ENCODE results near the gene KLHDC8A.

The KLHDC8A gene

GRCh38 chr1:205355075-205355453 lies 1.7 kb downstream of the KLHDC8A start:
- no peak for TF ChIP-seq CTCF (conservative IDR thresholded peaks at IDR 0.05)
- H3K27ac ChIP-seq: no peak overlapping the region

- no peak overlapping the region for H3K27ac ChIP-seq
- TF ChIP-seq CTCF (conservative IDR thresholded peaks at IDR 0.05): peak; percentile 90
Measured at GRCh38 chr1:205354259-205355074, 2.3 kb downstream of the KLHDC8A start.

- H3K27ac ChIP-seq: peak overlapping the region; percentile 5; the same call in 1 of the 2 replicates
- no peak for TF ChIP-seq CTCF (conservative IDR thresholded peaks at IDR 0.05)
Measured at GRCh38 chr1:205353612-205354011, 3.1 kb downstream of the KLHDC8A start.

- H3K27ac ChIP-seq: peak overlapping the region; percentile 5; the same call in 1 of the 2 replicates
- no peak for TF ChIP-seq CTCF (conservative IDR thresholded peaks at IDR 0.05)
Measured at GRCh38 chr1:205353191-205353590, 3.5 kb downstream of the KLHDC8A start.

- 0 out of 2 replicates have a peak, but pooled peaks have one; percentile 7 for TF ChIP-seq CTCF (conservative IDR thresholded peaks at IDR 0.05)
- no peak overlapping the region for H3K27ac ChIP-seq
Measured at GRCh38 chr1:205351984-205352713, 4.6 kb downstream of the KLHDC8A start.

GRCh38 chr1:205350691-205351141 lies 6.0 kb downstream of the KLHDC8A start:
- TF ChIP-seq CTCF (conservative IDR thresholded peaks at IDR 0.05): no peak
- no peak overlapping the region for H3K27ac ChIP-seq

GRCh38 chr1:205350124-205350523 lies 6.6 kb downstream of the KLHDC8A start:
- no peak overlapping the region for H3K27ac ChIP-seq
- no peak for TF ChIP-seq CTCF (conservative IDR thresholded peaks at IDR 0.05)

Data from VCaP (cell line).